GM21360 (cell line): ENCODE data around the gene KAT6B.

Experiments used
- ATAC-seq: cut with Tn5 transposase; IDR thresholded peaks from one replicate; pipeline ENCODE4 v1.9.1; 2021; ENCODE audit warnings: mild to moderate bottlenecking, moderate library complexity; ENCODE audit not compliant: unreplicated experiment

The KAT6B gene

DNA sequence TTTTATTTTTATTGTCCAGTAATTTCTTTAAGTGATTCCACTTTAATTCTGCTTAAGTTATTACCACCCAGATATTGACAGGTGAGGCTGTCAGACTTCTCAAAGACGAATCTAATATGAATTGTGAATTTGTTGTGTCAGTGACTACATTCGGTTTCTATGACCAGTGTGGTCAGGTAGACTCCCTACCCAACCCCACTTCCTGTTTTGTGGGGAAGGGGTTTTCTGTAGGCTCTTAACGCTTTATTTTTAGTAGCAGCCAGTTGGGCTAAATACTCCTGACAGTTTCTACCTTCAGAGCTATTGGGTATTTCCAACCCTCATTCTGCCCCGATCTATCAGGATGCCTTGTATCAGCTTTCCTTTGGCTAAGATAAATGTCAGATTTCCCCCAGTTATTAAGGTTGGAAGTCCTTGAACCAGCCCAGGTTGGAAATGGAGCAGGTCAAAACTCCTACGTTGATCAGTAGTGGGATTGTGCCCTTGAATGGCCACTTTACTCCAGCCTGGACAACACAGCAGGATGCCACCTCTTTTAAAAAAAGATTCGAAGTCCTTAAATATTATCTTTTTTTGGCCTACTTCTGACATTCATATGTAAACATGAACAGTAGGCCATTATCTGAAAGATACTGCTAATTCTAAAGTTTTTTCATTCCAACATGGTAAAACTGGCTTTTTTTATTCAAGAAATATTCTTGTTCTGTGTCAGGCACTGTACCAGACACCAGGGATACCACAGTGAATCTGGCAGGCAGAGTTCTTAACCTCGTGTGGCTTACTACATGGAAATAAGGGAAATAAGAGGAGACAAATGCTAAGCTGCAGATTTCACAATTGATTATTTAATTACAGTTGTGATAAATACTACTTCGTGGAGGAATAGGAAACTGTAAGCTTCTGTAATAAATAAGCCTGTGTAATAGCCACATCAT lies 151.8 kb downstream of the KAT6B start:
- peak; percentile 69 for ATAC-seq

DNA sequence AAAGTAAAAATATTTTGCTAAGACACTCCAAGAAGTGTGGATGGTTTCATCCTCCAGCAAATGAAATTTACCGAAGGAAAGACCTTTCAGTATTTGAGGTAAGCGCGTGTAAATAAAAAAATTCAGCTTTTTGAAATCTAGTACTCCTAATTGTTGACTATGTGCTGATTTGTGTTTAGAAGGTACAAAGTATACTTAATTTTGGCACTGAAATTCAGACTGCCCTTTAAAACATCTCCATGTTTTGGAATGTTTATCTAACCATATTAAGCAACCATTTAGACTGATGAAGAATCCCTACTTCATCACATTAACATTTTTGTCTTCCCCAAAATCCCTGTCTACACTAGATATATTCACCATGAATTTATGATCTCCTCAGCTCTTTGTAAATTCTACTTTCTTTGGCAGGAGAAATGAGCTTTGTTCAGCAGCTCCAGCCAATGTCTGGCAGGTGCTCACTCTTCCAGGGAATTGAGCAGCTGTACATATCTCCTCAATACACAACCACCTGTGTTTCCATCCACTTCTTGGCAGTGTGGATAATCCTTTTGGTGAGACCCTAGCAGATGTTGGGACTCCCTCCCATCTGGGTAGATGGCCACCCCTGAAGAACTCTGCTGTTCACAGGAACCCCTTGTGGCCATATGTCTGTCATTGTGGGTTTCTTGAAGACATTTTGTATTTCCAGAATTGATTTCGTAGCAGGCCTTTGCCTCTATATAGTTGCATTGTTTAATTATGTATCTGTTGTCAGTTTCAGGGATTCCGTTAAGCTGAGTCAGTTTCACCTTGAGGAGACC lies 155.6 kb downstream of the KAT6B start:
- no peak for ATAC-seq

DNA sequence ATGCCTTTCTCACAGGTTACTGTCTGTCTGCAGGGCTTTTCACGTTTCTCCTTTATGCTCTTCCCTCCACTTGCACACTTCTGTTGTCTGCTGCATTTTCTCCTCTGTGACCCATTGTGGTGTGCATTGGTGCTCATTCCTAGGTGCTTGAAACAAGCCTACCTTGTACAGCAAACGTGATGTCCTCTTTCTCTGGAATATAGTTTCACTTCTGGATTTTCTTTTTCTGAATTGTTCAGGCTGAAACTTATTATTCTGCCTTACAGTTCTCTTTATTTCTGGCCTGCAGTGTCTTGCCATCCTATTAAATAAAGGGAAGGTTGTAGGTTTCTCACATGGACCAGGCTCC lies 156.2 kb downstream of the KAT6B start:
- no peak for ATAC-seq

DNA sequence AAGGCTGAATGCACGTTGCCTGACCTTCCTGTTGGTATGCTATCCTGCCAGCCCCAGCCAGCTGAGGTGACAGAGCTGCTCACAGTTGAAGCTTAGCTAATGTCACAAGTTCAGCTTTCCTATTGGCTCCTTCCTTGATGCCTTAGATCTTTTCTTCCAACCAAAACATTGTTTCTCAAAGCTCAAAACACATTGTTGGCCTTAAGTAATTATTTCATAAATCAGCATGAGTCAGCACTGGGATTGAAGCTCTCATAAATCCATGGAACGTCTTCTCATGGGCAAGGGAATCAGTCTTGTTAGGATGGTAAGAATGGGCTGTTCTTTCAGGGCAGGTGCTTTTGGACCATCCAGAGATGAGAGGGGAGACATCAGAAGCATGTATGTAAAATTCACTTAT lies 157.0 kb downstream of the KAT6B start:
- ATAC-seq = no peak

DNA sequence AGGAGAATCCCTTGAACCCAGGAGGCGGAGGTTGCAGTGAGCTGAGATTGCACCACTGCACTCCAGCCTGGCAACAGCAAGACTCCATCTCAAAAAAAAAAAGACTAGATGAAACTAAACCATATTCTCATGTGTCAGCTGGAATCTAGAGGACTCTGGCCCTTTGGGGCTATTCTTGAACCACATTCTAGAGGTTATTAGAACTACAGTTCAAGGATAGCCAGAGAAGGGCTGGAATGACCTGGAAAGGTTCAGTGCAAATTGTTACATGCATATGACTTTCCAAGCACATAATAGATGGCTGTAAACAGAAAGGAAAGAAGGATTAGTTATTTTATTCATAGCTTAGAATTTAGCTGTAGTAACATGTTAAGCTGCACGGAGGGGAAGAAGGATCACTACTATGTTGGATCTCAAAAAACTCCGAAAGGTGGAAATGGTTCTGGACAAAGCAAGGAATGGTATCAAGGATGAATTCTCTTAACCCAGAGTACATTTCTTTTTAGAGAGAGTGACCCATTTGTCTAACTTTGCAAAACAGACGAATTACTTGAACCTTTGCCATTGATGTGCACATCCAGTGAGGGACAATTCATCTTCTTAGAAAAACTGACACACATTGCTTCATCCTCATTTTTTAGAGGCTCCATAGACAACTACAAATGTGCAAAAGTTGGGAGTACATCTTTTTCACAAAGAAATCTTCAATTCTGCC lies 161.1 kb downstream of the KAT6B start:
- no peak for ATAC-seq

DNA sequence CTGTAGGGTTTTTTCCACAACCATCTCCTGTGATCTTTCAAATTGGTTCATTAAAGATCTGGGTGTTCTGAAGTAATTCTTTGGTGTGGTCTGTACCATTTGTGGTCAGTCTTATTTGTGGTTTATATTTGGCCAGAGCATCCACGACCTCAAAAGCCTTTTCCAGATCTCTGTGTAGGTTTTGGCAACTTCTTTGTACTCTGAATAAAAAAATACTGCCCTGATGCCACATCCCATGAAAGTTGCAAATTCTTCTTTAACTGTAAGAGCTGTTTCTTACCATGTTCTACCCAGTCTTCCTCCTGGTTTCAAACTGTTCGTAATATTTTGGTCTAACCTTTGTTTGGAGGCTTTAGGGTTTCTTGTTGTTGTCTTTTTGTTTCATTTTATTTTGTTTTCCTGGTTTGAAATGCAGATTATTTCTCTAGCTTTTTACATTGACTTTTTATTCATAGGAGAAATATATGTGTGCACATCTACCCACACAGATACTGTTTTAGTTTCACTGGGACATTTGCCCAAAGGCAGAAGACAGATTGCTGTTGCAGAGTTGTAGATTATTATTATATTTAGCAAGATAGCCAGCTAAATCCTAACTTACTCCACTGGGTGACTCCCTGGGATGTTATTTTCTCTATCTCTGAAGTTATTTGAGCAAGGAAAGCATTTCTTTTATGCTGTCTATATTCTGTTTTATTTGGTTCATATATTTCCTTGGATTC lies 161.8 kb downstream of the KAT6B start:
- ATAC-seq = no peak

DNA sequence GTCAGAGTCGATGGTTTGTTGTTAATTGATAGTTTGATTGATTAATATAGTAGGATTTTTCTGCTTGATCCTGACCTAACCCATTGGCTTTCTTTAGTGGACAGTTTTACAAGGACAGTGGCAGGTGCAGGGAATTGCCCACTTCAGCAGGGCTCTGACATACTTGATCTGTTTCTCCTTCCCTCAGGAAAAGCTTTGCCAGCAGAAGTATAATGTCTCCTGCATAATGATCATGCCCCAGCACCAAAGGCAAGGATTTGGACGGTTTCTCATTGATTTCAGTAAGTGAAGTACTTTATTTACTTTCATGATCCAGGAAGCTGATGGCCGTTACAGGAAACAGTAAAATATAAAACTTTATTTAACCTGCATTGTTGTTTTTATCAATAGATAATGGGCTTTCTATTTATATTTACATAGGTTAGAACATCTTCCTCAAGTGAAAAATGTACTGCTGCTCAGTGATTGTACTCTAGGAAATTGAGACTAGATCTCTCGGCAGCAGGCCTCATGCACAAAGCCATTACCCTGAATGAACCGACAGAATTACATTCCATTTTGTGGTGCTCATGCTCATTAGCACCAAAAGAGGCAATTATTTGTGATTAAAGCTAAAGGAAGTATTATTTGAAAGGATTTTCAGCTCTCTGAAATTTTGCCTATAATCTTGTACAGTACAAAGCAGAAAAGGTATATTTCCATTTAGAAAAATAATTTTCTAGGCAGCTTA lies 162.6 kb downstream of the KAT6B start:
- no peak for ATAC-seq

DNA sequence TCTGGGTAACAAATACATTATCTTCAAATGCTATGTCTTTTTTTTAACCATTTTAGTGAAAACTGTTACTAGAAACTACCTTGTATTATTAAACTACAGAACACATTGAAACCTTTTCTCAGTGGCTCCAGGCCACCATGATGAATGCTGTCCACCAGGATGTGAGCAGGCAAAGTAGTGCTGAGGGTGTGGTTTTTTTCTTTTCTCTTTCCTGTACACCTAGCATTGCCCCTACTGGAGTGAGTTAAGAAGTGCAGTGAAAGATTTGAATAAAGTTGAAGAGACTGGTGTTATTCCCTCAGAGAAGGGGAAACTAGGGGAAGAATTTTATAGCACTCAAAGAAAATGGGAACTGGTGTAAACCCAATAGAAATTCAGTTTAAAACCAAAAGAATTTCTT lies 165.0 kb downstream of the KAT6B start:
- ATAC-seq = no peak

DNA sequence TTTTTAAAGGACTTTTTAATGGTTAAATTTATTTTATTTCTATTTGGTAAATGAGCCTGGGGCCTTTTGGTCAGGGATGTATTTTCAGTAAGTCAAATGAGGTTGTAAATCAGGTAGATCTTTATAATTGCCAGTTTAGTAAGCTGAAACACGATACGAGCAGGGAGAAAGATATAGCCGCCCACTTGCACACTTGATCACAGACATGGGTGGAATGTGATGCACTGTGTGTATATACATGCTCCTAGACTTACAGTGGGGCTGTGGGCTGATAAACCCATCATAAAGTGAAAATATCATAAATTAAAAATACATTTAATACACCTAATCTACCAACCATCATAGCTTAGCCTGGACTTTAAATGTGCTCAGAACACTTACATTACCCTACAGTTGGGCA lies 165.7 kb downstream of the KAT6B start:
- no peak for ATAC-seq

DNA sequence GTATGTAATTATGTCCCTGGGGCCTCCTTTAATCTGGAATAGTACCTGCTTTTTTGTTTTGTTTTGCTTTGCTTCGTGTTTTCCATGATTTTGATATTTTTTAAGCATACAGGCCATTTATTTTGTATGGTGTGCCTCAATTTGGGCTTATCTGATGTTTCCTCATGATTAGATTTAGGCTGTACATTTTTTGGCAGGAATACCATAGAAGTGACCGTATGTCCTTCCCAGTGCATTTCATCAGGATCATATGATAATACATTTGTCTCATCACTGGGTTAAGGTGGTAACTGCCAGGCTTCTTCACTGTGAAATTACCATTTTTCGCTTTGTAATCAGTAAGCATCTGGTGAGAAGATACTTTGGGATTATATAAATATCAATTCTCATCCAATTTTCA lies 167.2 kb downstream of the KAT6B start:
- no peak for ATAC-seq

DNA sequence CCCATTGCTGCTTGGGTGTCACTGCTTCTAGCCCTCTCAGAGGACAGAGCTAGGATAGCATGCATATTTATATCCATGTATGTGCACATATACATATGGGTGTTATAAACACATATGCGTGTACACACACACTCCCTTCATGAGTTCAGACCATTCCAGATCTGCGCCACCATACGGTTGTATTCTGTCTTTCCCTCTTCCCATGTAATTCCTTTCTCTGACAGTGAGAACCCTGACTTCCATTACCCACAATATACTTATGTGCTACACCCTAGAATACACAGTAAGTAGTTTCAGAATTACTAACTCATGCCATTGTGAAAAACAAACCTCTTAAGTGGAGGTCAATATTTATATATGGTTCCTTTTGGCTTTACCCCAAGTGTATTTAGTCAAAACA lies 168.5 kb downstream of the KAT6B start:
- no peak for ATAC-seq

DNA sequence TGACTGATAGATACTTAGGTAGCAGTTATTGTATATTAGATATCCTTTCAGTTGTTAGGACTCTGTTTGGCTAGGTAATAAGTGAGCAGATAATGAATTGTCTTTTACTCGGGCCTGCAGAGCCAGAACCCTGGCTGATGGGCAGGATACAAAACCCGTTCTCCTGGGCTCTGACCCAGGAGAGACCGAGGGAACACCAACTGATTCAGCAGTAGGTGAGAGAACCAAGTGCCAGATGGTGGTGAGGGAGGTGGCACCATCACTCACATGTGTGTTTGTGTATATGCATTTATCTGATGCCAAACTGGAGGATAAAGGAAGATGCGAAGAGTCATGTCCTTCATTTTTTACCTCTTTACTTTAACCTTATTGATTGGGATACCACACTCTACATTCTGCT lies 169.4 kb downstream of the KAT6B start:
- ATAC-seq = no peak

DNA sequence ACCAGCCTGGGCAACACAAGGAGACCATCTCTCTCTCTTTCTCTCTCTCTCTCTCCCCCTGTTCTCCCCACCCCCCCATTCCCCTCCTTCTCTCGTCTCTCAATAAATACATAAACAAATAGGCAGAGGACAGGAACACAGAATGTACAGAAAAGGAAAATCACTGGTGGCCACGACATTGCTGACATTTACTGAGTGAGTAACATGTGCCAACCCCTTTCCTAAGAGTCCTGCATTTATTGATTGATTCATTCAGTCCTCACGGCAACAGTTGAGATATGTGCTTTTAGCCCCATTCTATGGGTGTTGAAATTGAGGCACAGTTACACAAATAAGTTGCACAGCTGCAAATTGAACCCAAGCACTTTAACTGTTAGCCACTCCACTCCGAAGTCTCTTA lies 170.8 kb downstream of the KAT6B start:
- ATAC-seq = no peak

DNA sequence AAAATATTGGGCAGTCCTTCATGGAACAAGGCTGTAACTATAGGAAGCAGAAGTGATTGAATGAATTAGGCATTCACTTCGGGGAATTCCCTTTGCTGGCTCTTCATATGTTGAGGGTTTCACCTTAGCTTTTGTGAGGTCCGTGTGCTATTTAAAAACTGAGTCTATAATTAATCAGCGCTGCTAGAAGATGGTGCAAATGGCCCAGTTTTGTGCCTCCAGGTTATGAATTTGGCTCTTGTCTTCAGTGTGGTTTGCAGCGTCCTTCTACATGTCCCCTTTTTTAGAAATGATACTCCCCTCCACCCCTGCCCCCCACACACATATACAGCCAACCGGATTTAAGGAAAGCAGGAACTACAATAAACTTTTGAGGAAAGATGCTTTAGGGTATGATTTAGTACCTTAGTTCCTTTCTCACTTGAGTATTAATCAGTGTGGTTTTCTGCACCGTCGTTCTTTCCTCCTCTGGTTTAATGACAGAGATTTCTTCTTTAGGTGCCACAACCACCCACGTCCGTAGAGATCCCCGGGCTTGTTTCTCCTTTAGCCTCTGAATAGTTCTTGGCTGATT lies 174.4 kb downstream of the KAT6B start:
- ATAC-seq = peak; percentile 83

DNA sequence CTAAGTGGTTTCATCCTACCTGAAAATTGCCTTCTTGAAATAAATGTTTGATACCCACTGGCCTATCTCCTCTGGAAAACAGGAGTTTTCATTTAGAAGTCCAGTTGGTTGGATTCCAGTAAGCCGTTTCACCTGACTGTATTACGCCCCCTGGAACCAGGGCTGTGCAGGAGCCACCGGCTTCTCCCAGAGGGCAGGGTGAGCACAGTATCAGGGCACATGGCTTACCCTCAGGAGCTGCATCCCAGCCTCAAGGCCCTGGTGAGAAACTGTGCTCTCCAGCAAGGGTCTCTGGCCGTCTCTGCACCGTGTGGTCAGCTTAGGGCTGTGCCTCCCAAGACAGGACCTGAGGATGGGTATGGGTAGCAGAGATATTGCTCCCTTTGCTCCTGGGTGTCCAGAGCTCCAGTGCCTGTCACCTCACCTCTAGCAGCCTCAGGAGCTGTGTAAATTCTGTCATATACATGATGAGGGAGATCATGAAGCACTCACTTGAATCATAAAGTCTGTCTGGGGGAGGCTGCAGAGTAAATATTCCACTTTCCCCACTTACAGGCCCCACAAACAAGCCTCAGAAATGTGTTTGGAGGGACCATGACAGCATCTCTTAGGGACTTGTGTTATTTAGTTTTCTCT lies 175.4 kb downstream of the KAT6B start:
- ATAC-seq = no peak

DNA sequence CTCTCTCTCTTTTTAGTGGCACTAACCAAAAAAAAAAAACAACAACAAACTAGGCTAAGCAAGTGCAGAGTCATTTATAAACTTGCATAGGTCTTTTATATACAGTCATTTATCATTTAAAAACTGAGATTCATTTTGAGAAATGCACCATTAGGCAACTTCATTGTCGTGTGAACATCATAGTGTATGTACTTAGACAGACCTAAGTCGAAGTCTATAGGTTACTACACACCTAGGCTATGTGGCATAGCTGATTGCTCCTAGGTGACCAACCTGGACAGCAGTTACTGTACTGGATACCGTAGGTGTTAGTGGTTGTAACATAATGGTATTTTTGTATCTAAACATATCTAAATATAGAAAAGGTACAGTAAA lies 175.9 kb downstream of the KAT6B start:
- no peak for ATAC-seq

DNA sequence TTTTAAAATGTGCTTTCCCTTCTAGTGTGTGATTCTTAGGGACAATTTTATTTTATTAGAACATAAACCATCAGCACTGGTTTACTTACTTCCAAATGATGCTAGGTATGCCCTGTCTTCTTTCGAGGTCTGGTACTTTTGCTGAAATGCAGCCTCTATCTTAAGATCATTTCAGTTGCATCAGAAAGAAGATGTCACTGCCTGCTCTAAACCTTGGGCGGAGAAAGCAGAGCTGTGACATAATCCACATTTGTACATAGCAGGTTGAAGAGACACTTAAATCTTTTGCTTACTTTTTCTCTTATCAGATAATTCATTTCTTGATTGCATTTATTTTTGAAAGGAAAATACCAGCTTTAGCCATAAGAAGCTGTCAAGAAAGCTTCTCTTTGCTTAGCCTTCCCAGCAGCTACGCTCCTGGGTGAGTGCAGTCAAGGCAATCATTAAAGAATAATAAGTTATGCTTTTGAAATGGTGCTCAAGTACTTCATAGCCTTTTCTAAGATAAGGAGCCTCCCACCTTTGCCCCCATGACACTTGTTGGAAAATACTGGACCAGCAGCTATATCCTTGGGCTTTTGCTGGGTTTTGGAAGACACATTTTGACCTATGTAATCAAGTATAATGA lies 176.7 kb downstream of the KAT6B start:
- no peak for ATAC-seq

DNA sequence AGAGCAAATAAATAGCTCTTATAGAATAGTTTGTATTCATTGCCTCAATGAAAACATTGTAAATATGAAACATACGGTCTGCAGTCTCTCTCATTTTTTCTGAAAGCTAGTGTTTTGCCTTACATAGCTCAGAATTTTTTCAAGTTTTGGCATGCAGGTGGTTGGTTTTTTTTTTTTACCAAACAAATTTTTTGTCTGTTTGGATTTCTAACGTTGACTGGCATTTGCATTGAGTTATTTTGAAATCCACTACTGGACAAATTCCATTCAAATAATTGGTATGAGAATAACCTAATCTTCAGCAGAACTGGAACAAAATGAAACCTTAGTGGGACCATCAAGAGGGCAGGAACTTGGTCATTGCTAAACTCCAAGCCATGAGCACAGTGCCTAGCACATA lies 177.5 kb downstream of the KAT6B start:
- no peak for ATAC-seq

DNA sequence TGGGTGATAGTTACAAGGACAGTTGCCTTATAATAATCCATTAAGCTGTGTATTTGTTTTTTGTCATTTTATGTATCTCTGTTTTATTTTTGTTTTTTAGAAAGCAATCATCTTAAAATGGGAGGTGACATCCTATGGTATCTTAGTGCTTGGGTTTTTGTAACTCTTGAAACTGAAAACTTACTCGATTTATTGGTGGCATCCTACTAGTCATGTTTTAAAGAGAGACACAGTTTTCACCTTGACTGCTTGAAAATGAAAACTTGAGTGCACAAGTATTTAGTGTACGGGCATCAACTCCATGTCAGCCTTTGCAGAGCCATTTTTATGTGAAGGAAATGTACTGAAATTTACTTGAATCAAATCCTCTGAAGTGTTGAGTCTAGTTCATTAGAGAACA lies 181.2 kb downstream of the KAT6B start:
- ATAC-seq = no peak
